Epithelial cell of umbilical artery (primary cell): ENCODE measurements around the gene EIF2AK2. TPM values are rescaled to one million over a fixed set of nuclear protein-coding genes. Genes with fewer than 3 reads are reported as not detected.

Source experiments
- total RNA-seq: library from RNA; depleted of rRNA; stranded (reverse); fragments of >200 nt; gene quantifications from 2 replicates; pipeline ENCODE4 v1.2.3, GENCODE V29; 2014

The EIF2AK2 gene
- total RNA-seq, result 23.7 and 98.2 TPM in 2 replicates

GRCh38 chr2:37156857-37157714 is at the start of gene EIF2AK2:
TSS of gene EIF2AK2 (minus strand) at chr2:37156980. CDS start at chr2:37147806, 9,174 bp downstream.

DNA sequence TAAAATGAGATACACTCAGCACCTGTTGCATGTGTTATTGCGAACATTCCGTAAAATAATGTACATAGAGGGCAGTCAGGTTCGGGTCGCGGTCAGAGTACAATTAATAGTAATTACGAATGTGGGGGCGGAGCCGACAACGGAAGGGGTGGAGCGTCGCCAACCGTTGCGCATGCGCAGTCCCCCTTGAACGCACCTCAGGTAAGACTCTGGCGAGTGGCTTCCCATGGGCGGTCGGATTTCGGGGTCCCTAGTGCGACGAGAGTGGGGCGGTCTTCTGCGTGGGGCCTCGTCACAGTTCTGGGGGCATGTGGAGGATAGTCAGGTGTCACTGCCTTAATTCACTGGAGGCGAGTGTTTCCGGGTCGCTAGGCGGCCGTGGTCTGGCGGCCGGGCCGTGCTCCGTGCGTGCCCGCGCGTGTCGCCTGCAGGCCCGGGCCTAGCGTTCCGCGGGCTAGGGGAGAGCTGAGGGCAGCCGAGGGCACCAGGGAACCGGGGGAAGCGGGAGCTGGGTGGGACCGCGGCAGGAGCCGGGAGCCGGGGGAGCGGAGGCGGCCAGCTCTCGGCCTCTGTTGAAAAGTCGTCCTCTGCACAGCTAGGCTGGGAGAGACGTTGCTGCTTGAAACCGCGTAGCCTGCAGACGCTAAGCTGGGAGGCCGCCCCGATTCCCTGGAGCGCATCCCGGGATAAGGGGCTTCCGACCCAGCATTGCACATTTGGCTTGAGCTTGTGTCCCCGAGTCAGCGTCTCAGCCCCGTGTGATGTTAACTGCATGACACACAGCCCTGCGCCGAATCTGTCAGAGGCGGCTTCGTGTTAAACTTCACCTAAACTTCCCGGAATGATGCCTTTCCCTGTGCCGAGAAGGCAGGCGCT is 39.8 kb upstream of the EIF2AK2 start, which contains the start of gene CEBPZOS:
TSS of gene CEBPZOS (plus strand) at position 177 of the 876 bp plus-strand sequence. CDS start 3,209 bp downstream, outside the sequence.

DNA sequence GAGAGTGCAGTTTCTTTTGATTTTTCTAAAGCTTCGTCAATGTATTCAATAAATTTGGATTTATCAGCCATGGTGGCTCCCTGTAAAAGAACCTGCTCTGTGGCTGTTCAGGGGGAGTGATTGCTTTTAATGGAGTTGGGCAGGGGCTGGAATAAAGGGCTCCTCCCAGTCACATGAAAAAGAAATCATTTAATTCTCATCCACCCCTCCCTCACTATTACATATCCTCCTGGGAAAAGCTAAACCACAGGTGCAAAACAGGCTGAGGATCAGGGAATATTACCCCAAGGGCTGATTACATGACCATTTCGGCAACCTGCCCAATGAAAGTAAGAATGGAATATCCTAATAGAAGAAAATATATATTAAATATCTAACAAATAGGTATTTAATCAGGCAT is 31.8 kb upstream of the EIF2AK2 start, which contains the start of gene SULT6B1:
TSS of gene SULT6B1 (minus strand) at position 101 of the 400 bp plus-strand sequence. CDS start at position 71, 30 bp downstream.

GRCh38 chr2:37083873-37084794 is 72.6 kb downstream of the EIF2AK2 start, which contains the start of the genes GPATCH11 and HEATR5B:
TSS of gene GPATCH11 (plus strand) at chr2:37084518. CDS start at chr2:37088382, 3,864 bp downstream.
TSS of gene HEATR5B (minus strand) at chr2:37084372. CDS start at chr2:37083414, 958 bp downstream.

Other genes with a start within 250 kb of the EIF2AK2 start
- 14.9 and 18.5 TPM in 2 replicates for gene STRN, start 190.4 kb downstream of the EIF2AK2 start, total RNA-seq
- 27.9 and 28.7 TPM in 2 replicates for gene HEATR5B, start 72.6 kb downstream of the EIF2AK2 start, total RNA-seq
- gene GPATCH11, start 72.5 kb downstream of the EIF2AK2 start, total RNA-seq, result 6.5 and 7.1 TPM in 2 replicates
- not detected in 2 replicates for gene SULT6B1, start 31.7 kb upstream of the EIF2AK2 start, total RNA-seq
- gene CEBPZOS, start 39.5 kb upstream of the EIF2AK2 start, total RNA-seq, result 13.0 and 17.9 TPM in 2 replicates
- gene CEBPZ, start 74.6 kb upstream of the EIF2AK2 start, total RNA-seq, result 60.4 and 71.6 TPM in 2 replicates
- gene NDUFAF7, start 74.7 kb upstream of the EIF2AK2 start, total RNA-seq, result 11.4 and 20.7 TPM in 2 replicates
- gene PRKD3, start 167.9 kb upstream of the EIF2AK2 start, total RNA-seq, result 60.0 and 75.0 TPM in 2 replicates
- gene QPCT, start 187.7 kb upstream of the EIF2AK2 start, total RNA-seq, result 20.8 and 27.2 TPM in 2 replicates